CD14-positive monocyte (primary cell): ENCODE results near the gene LRP1B. TPM values are rescaled to one million over a fixed set of nuclear protein-coding genes. Genes with fewer than 3 reads are reported as not detected.

ENCODE experiments used
- DNase-seq, 3 donors: peaks; one replicate each; pipeline ENCODE4 v3.0.0-alpha.2; 2011 to 2022
- H2AFZ ChIP-seq: 2 replicates; pipeline ENCODE4 v1.6.0; 2012; ENCODE audit warnings: mild to moderate bottlenecking, low read depth, low read length, inconsistent platforms; ENCODE audit not compliant: insufficient read depth, poor library complexity, severe bottlenecking
- H3K27ac ChIP-seq, 2 donors: 1 replicate in 1 of 2; 2 replicates in 1 of 2; pipeline ENCODE4 v1.5.1; 2012 to 2013; ENCODE audit warnings: low read length in 2 of 2, control low read depth in 1 of 2, inconsistent platforms in 1 of 2, low read depth in 1 of 2, mild to moderate bottlenecking in 1 of 2
- H3K27me3 ChIP-seq, 2 donors: one replicate each; pipeline versions ENCODE4 v1.6.0 to v1.6.1; 2011 to 2013; ENCODE audit warnings: low read length in 2 of 2; ENCODE audit not compliant: control insufficient read depth in 2 of 2, insufficient read depth in 2 of 2
- H3K36me3 ChIP-seq, 2 donors: replicated peaks in 1 of 2; 1 replicate in 1 of 2; 2 replicates in 1 of 2; pipeline versions ENCODE4 v1.5.1 to v1.6.1; 2012 to 2013; ENCODE audit warnings: low read length in 2 of 2, control low read depth in 1 of 2, inconsistent platforms in 1 of 2, mild to moderate bottlenecking in 1 of 2; ENCODE audit not compliant: insufficient read depth in 2 of 2, control insufficient read depth in 1 of 2
- H3K4me1 ChIP-seq, 2 donors: 1 replicate in 1 of 2; 2 replicates in 1 of 2; pipeline versions ENCODE4 v1.5.1 to v1.6.1; 2012 to 2013; ENCODE audit warnings: low read length in 2 of 2, control low read depth in 1 of 2, inconsistent platforms in 1 of 2, mild to moderate bottlenecking in 1 of 2, moderate library complexity in 1 of 2; ENCODE audit not compliant: insufficient read depth in 2 of 2, control insufficient read depth in 1 of 2
- H3K4me2 ChIP-seq: replicated peaks from 2 replicates; pipeline ENCODE3; 2012; ENCODE audit warnings: low read length, moderate library complexity, mild to moderate bottlenecking; ENCODE audit not compliant: poor library complexity, severe bottlenecking; ENCODE audit errors: extremely low read depth
- H3K4me3 ChIP-seq, 3 experiments: fragments of 200-600 bp in 1 of 3; sonication (generic) in 1 of 3; replicated peaks in 1 of 3; 1 replicate in 2 of 3; 2 replicates in 1 of 3; pipeline ENCODE4 v1.5.1; 2011 to 2013; ENCODE audit warnings: low read length in 3 of 3, mild to moderate bottlenecking in 3 of 3, control low read depth in 2 of 3, low read depth in 2 of 3, inconsistent platforms in 1 of 3, moderate library complexity in 1 of 3
- H3K79me2 ChIP-seq: 2 replicates; pipeline ENCODE4 v1.6.0; 2012; ENCODE audit warnings: mild to moderate bottlenecking, control low read depth, inconsistent platforms, low read length, moderate library complexity; ENCODE audit not compliant: insufficient read depth
- H3K9ac ChIP-seq: 2 replicates; pipeline ENCODE4 v1.6.0; 2017; ENCODE audit warnings: low read length, mild to moderate bottlenecking; ENCODE audit not compliant: insufficient read depth, poor library complexity, severe bottlenecking
- H3K9me3 ChIP-seq, 2 donors: replicated peaks in 1 of 2; 1 replicate in 1 of 2; 2 replicates in 1 of 2; pipeline versions ENCODE4 v1.5.1 to v1.6.1; 2012 to 2013; ENCODE audit warnings: low read length in 2 of 2, control low read depth in 1 of 2; ENCODE audit not compliant: control insufficient read depth in 1 of 2, insufficient read depth in 1 of 2
- H4K20me1 ChIP-seq: 2 replicates; pipeline ENCODE4 v1.6.0; 2012; ENCODE audit warnings: mild to moderate bottlenecking, low read length, control low read depth, moderate library complexity; ENCODE audit not compliant: insufficient read depth
- H3K27ac Mint-ChIP-seq, 7 donors: one replicate each; pipeline ENCODE4 v1.8.0; 2020; ENCODE audit warnings: mild to moderate bottlenecking in 7 of 7, mixed read lengths in 7 of 7, moderate library complexity in 6 of 7, inconsistent platforms in 2 of 7
- H3K27me3 Mint-ChIP-seq, 3 donors: one replicate each; pipeline ENCODE4 v1.8.0; 2021 to 2022; ENCODE audit warnings: low read depth in 3 of 3, mild to moderate bottlenecking in 3 of 3, mixed read lengths in 3 of 3, moderate library complexity in 3 of 3, inconsistent platforms in 1 of 3
- H3K36me3 Mint-ChIP-seq, 2 donors: one replicate each; pipeline ENCODE4 v1.8.0; 2020; ENCODE audit warnings: mixed read lengths in 2 of 2, inconsistent platforms in 1 of 2, mild to moderate bottlenecking in 1 of 2
- H3K4me1 Mint-ChIP-seq: one replicate; pipeline ENCODE4 v1.8.0; 2020; ENCODE audit warnings: mild to moderate bottlenecking, mixed read lengths
- H3K4me3 Mint-ChIP-seq, 2 donors: one replicate each; pipeline ENCODE4 v1.8.0; 2020; ENCODE audit warnings: mild to moderate bottlenecking in 2 of 2, mixed read lengths in 2 of 2, moderate library complexity in 1 of 2
- H3K9me3 Mint-ChIP-seq, 7 donors: one replicate each; pipeline ENCODE4 v1.8.0; 2020 to 2022; ENCODE audit warnings: mixed read lengths in 7 of 7, mild to moderate bottlenecking in 6 of 7, moderate library complexity in 6 of 7, inconsistent platforms in 2 of 7
- intact Hi-C, 2 donors: fragments of 100-400 bp; cut with micrococcal nuclease; formaldehyde crosslinking; loops; one replicate each; pipeline versions ENCODE4 v1.15.0 to v1.15.1; 2023
- polyA plus RNA-seq, 3 donors: library from polyadenylated mRNA; depleted of rRNA in 1 of 3; unstranded in 2 of 3; stranded (reverse) in 1 of 3; fragments of 300-500 nt in 2 of 3; fragments of >200 nt in 1 of 3; fragmentation: Illumina TruSeq in 2 of 3; gene quantifications; 1 replicate in 2 of 3; 2 replicates in 1 of 3; pipeline ENCODE4 v1.2.3, GENCODE V29; 2012 to 2021
- TF ChIP-seq, protein P1 (sequence below): fragments of 200-600 bp; IDR thresholded peaks from one replicate; pipeline ENCODE4 v1.8.0; 2022; ENCODE audit warnings: antibody characterized with exemption, mild to moderate bottlenecking

Gene LRP1B
- polyA plus RNA-seq, 3 donors, result not detected

DNA sequence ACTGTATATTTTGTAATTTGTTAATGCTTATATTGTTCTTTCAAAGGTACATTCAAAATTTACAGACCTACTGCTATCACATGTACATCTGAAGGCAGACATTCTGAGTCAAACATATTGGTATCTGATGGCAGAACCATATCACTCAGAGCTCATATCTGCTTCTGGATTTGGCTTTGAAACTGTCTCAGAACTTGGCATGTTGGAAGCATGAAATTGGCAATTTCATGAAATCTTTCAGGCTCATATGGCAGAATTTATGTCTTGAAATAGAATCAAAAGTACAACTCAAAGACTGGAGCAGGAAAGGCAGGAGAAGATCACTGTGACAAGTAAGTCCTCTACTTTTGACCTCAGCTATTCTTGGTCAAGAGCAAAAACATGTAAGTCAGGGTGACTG, 202.3 kb downstream of the LRP1B start:
- intact Hi-C loops, result no loop called here
- Mint-ChIP-seq H3K27ac (no peak overlapping the region), H3K4me3 (no peak overlapping the region)

DNA sequence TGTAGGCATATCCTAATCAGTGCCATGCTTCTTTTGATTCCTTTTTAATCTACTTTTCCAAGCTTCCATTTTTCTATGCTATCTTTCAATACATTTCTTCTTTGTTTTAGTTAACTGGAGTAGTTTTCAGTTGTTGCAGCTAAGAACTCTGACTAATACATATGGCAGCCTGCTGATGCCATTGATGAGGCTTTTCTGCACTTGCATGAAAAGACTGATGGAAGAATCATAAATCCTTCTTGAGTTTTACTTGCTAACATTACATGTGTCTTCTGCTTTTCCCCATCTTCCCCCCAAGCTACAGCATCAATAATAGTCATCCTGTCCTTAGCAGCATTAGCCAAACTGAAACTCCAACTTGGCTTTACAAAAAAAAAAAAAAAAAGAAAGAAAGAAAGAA, 203.3 kb downstream of the LRP1B start:
- intact Hi-C loops, result no loop called here
- Mint-ChIP-seq H3K36me3 (no peaks in the 10 kb centered on the region), H3K9me3 (no peaks in the 10 kb centered on the region), H3K27ac (no peak overlapping the region), H3K4me3 (no peak overlapping the region), H3K4me1 (no peaks in the 10 kb centered on the region), H3K27me3 (no peaks in the 10 kb centered on the region)
- no peaks in the 10 kb centered on the region for H4K20me1 ChIP-seq
- H3K27ac ChIP-seq, result no peak overlapping the region
- no peaks in the 10 kb centered on the region for H3K4me1 ChIP-seq
- DNase-seq, result no peak
- no peak overlapping the region for H3K9ac ChIP-seq
- no peak overlapping the region for H2AFZ ChIP-seq
- H3K27me3 ChIP-seq, result no peaks in the 10 kb centered on the region
- no peaks in the 10 kb centered on the region for H3K9me3 ChIP-seq
- no peaks in the 10 kb centered on the region for H3K79me2 ChIP-seq
- H3K4me2 ChIP-seq, result no peak overlapping the region
- TF ChIP-seq, protein P1, sequence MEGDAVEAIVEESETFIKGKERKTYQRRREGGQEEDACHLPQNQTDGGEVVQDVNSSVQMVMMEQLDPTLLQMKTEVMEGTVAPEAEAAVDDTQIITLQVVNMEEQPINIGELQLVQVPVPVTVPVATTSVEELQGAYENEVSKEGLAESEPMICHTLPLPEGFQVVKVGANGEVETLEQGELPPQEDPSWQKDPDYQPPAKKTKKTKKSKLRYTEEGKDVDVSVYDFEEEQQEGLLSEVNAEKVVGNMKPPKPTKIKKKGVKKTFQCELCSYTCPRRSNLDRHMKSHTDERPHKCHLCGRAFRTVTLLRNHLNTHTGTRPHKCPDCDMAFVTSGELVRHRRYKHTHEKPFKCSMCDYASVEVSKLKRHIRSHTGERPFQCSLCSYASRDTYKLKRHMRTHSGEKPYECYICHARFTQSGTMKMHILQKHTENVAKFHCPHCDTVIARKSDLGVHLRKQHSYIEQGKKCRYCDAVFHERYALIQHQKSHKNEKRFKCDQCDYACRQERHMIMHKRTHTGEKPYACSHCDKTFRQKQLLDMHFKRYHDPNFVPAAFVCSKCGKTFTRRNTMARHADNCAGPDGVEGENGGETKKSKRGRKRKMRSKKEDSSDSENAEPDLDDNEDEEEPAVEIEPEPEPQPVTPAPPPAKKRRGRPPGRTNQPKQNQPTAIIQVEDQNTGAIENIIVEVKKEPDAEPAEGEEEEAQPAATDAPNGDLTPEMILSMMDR, result no peak
- no peak overlapping the region for H3K4me3 ChIP-seq
- H3K36me3 ChIP-seq, result no peaks in the 10 kb centered on the region

More for the DNA sequence above, 202.3 kb downstream of the LRP1B start:
- Histone ChIP-seq H3K36me3 (no peaks in the 10 kb centered on the region), H3K27ac (no peak overlapping the region), H3K9ac (no peak overlapping the region), H4K20me1 (no peaks in the 10 kb centered on the region), H3K9me3 (no peaks in the 10 kb centered on the region), H3K4me1 (no peaks in the 10 kb centered on the region), H3K4me2 (no peak overlapping the region), H3K4me3 (no peak overlapping the region), H3K27me3 (no peaks in the 10 kb centered on the region), H2AFZ (no peak overlapping the region), H3K79me2 (no peaks in the 10 kb centered on the region)
- no peak for DNase-seq
- no peaks in the 10 kb centered on the region for H3K4me1 Mint-ChIP-seq
- TF ChIP-seq, protein P1, result no peak
- H3K36me3 Mint-ChIP-seq, result no peaks in the 10 kb centered on the region
- no peaks in the 10 kb centered on the region for H3K9me3 Mint-ChIP-seq
- H3K27me3 Mint-ChIP-seq, result no peaks in the 10 kb centered on the region
